Cardiac fibroblast (primary cell): ENCODE data around the gene FUT7.

Experiments used
- DNase-seq, 2 donors: peaks; one replicate each; pipeline versions ENCODE4 v3.0.0 to v3.0.0-alpha.2; 2010; ENCODE audit warnings: low read depth in 2 of 2
- H3K4me3 ChIP-seq, 2 donors: replicated peaks in 1 of 2; 1 replicate in 1 of 2; 2 replicates in 1 of 2; pipeline ENCODE4 v1.5.1; 2011; ENCODE audit warnings: low read depth in 2 of 2, low read length in 2 of 2, mild to moderate bottlenecking in 2 of 2, moderate library complexity in 1 of 2
- CTCF ChIP-seq: IDR thresholded peaks from one replicate; pipeline ENCODE4 v1.5.1; 2011; ENCODE audit warnings: low read depth, mild to moderate bottlenecking, low read length, inconsistent platforms

Gene FUT7

GRCh38 chr9:136990242-136990911 is 41.5 kb downstream of the FUT7 start:
- no peak for DNase-seq
- H3K4me3 ChIP-seq, result no peak overlapping the region
- no peak for TF ChIP-seq CTCF

GRCh38 chr9:136988872-136989271 is 43.0 kb downstream of the FUT7 start:
- no peak for DNase-seq
- TF ChIP-seq CTCF, result no peak
- no peak overlapping the region for H3K4me3 ChIP-seq

GRCh38 chr9:136985853-136986252 is 46.0 kb downstream of the FUT7 start:
- no peak overlapping the region for H3K4me3 ChIP-seq
- no peak for TF ChIP-seq CTCF

GRCh38 chr9:136985027-136985602 is 46.8 kb downstream of the FUT7 start:
- no peak for TF ChIP-seq CTCF
- H3K4me3 ChIP-seq, result no peak overlapping the region
- no peak for DNase-seq

More at GRCh38 chr9:136985853-136986252, 46.0 kb downstream of the FUT7 start:
- no peak for DNase-seq

GRCh38 chr9:136984464-136985026 is 47.3 kb downstream of the FUT7 start:
- DNase-seq, result no peak
- no peak overlapping the region for H3K4me3 ChIP-seq
- TF ChIP-seq CTCF, result no peak

GRCh38 chr9:136983656-136984314 is 48.1 kb downstream of the FUT7 start:
- TF ChIP-seq CTCF, result no peak
- DNase-seq, result no peak
- H3K4me3 ChIP-seq, result no peak overlapping the region
